ENCODE results near the gene PRR22.
"Not testable (repeated sequence)": the region's sequence is repeated elsewhere in the genome, so short reads cannot be mapped to it uniquely, and the experiment has no call there.

Gene PRR22

GRCh38 chr19:5785423-5785822, 877 bp upstream of the PRR22 start:
- no peak for TF ChIP-seq CTCF (IDR thresholded peaks at IDR 0.05; ENCODE audit: borderline replicate concordance, insufficient read depth, low read depth, low read length)
- no peak overlapping the region for H3K4me3 ChIP-seq (ENCODE audit: low read depth, low read length)

- TF ChIP-seq CTCF (IDR thresholded peaks at IDR 0.05; ENCODE audit: borderline replicate concordance, insufficient read depth, low read depth, low read length), result no peak
Observed at GRCh38 chr19:5782945-5783919, 1.3 kb downstream of the PRR22 start.

DNA sequence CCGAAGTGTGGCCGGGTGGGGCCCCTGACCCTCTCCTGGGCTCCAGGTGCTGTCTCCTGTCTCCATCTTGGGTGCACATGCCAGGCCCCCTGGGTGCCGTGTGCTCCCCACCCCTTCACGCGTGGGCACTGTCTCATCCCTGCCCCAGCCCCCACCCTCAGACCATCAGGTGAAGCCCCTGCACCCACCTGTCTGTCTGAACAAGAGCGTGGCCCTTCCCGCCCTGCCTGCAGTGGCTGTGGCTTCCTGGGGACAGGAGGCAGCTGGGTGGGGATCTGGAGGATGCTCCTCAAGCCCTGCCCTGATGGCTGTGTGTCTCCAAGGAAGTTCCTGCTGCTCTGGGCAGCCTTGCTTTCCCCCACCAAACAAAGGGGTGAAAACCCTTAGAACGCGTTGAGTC, 2.2 kb downstream of the PRR22 start:
- no peak for TF ChIP-seq CTCF (IDR thresholded peaks at IDR 0.05; ENCODE audit: borderline replicate concordance, insufficient read depth, low read depth, low read length)

More at GRCh38 chr19:5782945-5783919, 1.3 kb downstream of the PRR22 start:
- H3K4me3 ChIP-seq (ENCODE audit: low read depth, low read length), result no peak overlapping the region

DNA sequence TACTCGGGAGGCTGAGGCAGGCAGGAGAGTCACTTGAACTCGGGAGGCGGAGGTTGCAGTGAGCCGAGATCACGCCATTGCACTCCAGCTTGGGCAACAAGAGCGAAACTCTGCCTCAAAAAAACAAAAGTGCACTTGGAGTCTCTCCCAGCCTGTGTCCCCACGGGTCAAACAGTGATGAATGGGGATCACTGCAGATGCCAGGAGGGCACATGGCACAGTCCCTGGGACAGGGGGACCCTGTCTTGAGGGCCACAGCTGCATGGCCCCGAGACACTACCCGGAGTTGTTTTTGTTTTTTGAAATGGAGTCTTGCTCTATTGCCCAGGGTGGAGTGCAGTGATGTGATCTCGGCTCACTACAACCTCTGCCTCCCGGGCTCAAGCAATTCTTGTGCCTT, 3.6 kb downstream of the PRR22 start:
- H3K4me3 ChIP-seq (ENCODE audit: low read depth, low read length), result not testable (repeated sequence)

More for the DNA sequence above, 2.2 kb downstream of the PRR22 start:
- H3K4me3 ChIP-seq (ENCODE audit: low read depth, low read length), result no peak overlapping the region

DNA sequence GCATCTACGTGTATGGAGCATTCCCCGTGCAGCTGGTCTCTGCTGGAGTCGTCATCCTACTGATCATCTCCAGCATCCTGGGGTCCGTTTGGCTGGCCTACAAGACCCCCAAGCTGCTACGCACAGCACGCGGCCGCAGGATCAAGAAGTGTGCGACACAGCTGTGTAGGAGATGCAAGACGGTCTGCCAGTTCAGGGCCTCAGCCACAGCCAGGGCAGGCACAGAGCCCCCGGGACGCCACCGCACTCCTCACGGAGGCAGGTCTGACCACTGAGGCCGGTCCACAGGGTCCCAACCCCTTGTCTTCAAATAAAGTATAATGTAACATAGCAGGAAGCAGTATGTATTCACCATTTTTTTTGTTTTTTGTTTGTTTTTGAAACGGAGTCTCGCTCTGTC, 6.1 kb downstream of the PRR22 start:
- H3K4me3 ChIP-seq (ENCODE audit: low read depth, low read length), result no peak overlapping the region
- no peak for TF ChIP-seq CTCF (IDR thresholded peaks at IDR 0.05; ENCODE audit: borderline replicate concordance, insufficient read depth, low read depth, low read length)

GRCh38 chr19:5775668-5776309, 8.8 kb downstream of the PRR22 start:
- H3K4me3 ChIP-seq (ENCODE audit: low read depth, low read length), result no peak overlapping the region
- no peak for TF ChIP-seq CTCF (IDR thresholded peaks at IDR 0.05; ENCODE audit: borderline replicate concordance, insufficient read depth, low read depth, low read length)

DNA sequence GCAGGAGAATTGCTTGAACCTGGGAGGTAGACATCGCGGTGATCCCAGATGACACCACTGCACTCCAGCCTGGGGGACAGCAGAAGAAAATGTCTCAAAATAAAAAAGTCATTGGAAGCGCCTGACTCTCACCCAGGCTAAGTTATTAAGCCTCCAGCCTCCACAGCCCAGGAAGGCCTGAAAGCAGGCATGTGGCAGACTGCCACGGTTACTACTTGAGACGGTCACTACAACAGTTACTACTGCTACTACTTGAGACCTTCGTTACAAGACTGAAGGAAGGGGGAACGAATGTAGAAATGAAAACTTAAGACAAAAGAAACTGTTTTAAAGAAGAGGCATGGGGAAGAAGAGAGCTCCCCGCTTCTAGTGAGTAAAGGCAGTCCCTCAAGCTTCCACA, 9.6 kb downstream of the PRR22 start:
- H3K4me3 ChIP-seq (ENCODE audit: low read depth, low read length), result no peak overlapping the region
- TF ChIP-seq CTCF (IDR thresholded peaks at IDR 0.05; ENCODE audit: borderline replicate concordance, insufficient read depth, low read depth, low read length), result no peak

Measured in GM12875 (cell line).